Fibroblast of villous mesenchyme (primary cell): ENCODE results near the gene ARRDC2. TPM values are rescaled to one million over a fixed set of nuclear protein-coding genes. Genes with fewer than 3 reads are reported as not detected.
"Not testable (repeated sequence)": the region's sequence is repeated elsewhere in the genome, so short reads cannot be mapped to it uniquely, and the experiment has no call there.

Experiments
- DNase-seq: peaks from one replicate; pipeline ENCODE4 v3.0.0-alpha.2; 2010; ENCODE audit warnings: low read depth
- H3K4me3 ChIP-seq: 2 replicates; pipeline ENCODE4 v1.5.1; 2011; ENCODE audit warnings: low read depth, mild to moderate bottlenecking, low read length
- total RNA-seq: library from RNA; depleted of rRNA; stranded (reverse); fragments of >200 nt; gene quantifications from 2 replicates; pipeline ENCODE4 v1.2.3, GENCODE V29; 2012
- TF ChIP-seq, protein P1 (sequence below): IDR thresholded peaks from 2 replicates; pipeline ENCODE4 v1.5.1; 2012; ENCODE audit warnings: low read depth, mild to moderate bottlenecking, low read length; ENCODE audit not compliant: insufficient read depth

Gene ARRDC2
- total RNA-seq, 1 donor: 3.9 TPM

- TF ChIP-seq, protein P1, sequence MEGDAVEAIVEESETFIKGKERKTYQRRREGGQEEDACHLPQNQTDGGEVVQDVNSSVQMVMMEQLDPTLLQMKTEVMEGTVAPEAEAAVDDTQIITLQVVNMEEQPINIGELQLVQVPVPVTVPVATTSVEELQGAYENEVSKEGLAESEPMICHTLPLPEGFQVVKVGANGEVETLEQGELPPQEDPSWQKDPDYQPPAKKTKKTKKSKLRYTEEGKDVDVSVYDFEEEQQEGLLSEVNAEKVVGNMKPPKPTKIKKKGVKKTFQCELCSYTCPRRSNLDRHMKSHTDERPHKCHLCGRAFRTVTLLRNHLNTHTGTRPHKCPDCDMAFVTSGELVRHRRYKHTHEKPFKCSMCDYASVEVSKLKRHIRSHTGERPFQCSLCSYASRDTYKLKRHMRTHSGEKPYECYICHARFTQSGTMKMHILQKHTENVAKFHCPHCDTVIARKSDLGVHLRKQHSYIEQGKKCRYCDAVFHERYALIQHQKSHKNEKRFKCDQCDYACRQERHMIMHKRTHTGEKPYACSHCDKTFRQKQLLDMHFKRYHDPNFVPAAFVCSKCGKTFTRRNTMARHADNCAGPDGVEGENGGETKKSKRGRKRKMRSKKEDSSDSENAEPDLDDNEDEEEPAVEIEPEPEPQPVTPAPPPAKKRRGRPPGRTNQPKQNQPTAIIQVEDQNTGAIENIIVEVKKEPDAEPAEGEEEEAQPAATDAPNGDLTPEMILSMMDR: no peak
- DNase-seq: peak; percentile 70
- no peak overlapping the region for H3K4me3 ChIP-seq
Observed at GRCh38 chr19:18029617-18030338, 21.8 kb downstream of the ARRDC2 start.

DNA sequence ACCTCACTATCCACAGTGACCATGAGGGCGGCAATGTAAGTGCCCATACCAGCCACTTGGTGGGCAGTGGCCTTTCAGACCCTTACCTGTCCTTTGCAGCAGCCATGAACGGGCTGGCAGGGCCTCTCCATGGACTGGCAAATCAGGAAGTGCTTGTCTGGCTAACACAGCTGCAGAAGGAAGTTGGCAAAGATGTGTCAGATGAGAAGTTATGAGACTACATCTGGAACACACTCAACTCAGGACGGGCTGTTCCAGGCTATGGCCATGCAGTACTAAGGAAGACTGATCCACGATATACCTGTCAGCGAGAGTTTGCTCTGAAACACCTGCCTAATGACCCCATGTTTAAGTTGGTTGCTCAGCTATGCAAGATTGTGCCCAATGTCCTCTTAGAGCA lies 23.4 kb downstream of the ARRDC2 start:
- DNase-seq, H3K4me3 ChIP-seq: not testable (repeated sequence)

GRCh38 chr19:18032102-18032501 lies 24.1 kb downstream of the ARRDC2 start:
- DNase-seq, H3K4me3 ChIP-seq: not testable (repeated sequence)

DNA sequence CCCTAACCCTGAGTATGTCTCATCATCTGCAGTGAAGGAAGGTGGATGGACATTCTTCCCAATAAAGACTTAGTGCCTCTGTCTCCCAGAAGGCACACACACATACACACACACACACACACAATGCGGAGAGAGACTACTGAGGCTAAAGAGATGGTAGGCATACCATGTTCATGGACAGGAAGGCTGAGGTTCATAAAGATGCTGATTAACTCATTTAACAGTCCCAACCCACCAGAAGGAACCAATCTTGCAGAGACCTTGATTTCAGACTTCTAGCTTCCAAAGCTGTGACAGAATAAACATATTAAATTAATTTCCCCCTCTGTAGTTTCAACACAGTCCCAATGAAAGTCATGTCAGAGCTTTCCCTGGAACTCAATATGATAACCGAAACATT lies 33.1 kb downstream of the ARRDC2 start:
- TF ChIP-seq, protein P1: no peak
- H3K4me3 ChIP-seq: no peak overlapping the region
- no peak for DNase-seq

DNA sequence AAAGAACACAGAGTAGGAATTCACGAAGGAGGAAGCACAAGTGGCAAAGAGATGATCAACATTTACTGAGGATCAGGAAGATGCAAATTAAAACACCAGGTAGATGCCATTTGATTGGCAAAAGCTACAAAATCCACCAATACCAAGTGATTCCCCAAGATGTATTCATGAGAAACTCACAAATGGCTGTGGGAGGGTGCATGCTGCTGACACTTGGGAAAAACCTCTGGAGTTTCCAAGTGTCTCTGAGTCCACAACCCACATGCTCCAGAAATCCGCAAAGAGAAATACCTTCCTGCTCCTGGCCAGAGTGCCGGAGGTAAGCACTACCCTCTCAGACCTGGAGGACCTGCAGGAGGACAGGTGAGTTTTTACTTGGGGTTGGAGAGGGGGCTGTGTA lies 35.7 kb downstream of the ARRDC2 start:
- DNase-seq: no peak
- H3K4me3 ChIP-seq: no peak overlapping the region
- TF ChIP-seq, protein P1: no peak

- TF ChIP-seq, protein P1: no peak
- peak; percentile 90 for DNase-seq
- peak overlapping the region; percentile 50 for H3K4me3 ChIP-seq
Observed at GRCh38 chr19:18044825-18045304, 36.9 kb downstream of the ARRDC2 start.

DNA sequence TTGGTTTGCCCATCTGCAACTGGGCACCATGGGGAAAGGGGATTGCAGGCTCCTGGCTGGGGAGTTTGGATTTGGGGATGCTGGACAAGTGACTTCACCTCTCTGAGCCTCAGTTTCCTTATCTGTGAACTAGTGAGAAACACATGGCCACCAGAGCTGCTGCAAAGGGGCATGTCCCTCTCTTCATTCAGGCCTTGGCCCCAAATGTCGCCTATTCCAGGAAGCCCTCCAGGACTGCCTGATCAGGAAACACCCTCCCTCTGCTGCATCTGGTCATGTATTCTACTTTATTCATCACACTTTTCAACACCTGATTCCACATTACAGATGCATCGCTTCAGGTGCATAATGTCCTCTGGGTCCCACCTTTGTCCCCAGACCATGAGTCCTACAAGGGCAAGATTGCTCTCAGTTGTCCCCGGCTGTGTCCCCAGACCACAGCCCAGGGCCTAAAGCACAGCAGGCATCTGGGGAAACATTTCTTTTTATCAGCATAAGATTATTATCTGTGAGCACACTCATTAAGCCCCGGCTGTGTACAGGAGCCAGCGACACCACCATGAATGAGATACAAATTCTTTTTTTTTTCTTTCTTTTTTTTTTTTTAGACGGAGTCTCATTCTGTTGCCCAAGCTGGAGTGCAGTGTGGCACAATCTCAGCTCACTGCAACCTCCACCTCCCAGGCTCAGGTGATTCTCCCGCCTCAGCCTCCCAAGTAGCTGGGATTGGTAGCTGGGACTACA lies 37.5 kb downstream of the ARRDC2 start:
- TF ChIP-seq, protein P1: no peak
- no peak for DNase-seq
- peak overlapping the region; percentile 50 for H3K4me3 ChIP-seq
